Measurements from ENCODE around the gene LCN12.
"Not testable (repeated sequence)": the region's sequence is repeated elsewhere in the genome, so short reads cannot be mapped to it uniquely, and the experiment has no call there.

The LCN12 gene

DNA sequence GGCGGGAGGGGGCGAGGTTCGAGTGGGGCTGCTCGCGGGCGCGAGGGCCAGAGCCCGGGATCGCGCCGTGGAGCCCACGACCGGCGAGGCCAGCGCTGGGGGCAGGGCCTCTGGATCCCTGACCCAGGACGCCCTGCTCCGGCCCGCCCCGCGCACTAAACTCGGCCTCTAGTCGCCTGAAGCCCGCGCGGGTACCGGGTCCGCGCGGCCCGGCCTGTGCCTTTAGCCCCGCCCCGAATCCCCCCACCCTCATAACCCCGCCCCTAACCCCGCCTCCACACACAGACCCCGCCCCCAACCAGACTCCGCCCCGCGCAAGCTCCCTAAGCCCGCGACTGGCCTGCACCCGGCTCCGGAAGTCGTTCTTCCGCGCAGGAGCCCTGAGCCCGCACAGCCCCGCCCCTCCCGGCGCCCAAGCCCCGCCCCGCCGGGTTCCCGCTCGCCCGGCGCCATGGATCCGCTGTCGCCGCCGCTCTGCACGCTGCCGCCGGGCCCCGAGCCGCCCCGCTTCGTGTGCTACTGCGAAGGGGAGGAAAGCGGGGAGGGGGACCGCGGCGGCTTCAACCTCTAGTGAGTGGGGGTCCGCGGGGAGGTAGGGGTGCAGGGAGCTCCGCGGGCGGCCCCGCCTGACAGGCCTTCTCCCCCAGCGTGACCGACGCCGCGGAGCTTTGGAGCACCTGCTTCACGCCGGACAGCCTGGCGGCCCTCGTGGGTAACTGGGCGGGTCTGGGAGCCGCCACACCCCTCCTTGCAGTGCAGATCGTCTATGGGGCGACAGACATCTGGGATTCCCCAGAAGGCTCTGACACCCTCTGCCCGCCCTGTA lies 40.1 kb downstream of the LCN12 start, which contains the start of gene PAXX:
TSS of gene PAXX (plus strand) at position 430 of the 826 bp plus-strand sequence. CDS start at position 452, 22 bp downstream.
- peak; percentile 99 for DNase-seq (ENCODE audit: low spot score)

DNA sequence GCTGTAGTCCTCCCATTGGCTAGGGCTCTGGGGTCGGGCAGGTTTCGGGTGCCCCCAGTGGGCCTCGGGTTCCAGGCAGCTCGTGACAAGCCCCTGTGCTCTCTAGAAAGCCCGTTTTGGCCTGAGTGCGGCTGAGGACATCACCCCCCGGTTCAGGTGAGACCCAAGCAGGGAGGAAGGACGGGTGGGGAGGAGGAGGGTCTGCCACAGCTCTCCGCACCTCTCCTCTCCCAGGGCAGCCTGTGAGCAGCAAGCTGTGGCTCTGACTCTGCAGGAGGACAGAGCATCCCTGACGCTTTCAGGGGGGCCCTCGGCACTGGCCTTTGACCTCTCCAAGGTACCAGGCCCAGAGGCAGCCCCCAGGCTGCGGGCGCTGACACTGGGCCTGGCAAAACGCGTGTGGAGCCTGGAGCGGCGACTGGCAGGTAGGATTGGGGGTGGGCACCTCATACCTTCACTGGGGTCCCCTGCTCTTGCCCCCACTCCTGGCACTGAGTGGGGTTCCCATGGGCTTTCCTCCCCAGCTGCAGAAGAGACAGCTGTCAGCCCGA lies 40.8 kb downstream of the LCN12 start:
- DNase-seq (ENCODE audit: low spot score): no peak

- DNase-seq (ENCODE audit: low spot score): no peak
These were observed 42.3 kb downstream of the LCN12 start for GRCh38 chr9:136994180-136994887.

GRCh38 chr9:136994888-136995230 lies 42.8 kb downstream of the LCN12 start:
- no peak for DNase-seq (ENCODE audit: low spot score)

GRCh38 chr9:136995362-136995761 lies 43.3 kb downstream of the LCN12 start:
- peak; percentile 31 for DNase-seq (ENCODE audit: low spot score)

- DNase-seq (ENCODE audit: low spot score): peak; percentile 74
These were observed 43.8 kb downstream of the LCN12 start for GRCh38 chr9:136995772-136996311.

DNA sequence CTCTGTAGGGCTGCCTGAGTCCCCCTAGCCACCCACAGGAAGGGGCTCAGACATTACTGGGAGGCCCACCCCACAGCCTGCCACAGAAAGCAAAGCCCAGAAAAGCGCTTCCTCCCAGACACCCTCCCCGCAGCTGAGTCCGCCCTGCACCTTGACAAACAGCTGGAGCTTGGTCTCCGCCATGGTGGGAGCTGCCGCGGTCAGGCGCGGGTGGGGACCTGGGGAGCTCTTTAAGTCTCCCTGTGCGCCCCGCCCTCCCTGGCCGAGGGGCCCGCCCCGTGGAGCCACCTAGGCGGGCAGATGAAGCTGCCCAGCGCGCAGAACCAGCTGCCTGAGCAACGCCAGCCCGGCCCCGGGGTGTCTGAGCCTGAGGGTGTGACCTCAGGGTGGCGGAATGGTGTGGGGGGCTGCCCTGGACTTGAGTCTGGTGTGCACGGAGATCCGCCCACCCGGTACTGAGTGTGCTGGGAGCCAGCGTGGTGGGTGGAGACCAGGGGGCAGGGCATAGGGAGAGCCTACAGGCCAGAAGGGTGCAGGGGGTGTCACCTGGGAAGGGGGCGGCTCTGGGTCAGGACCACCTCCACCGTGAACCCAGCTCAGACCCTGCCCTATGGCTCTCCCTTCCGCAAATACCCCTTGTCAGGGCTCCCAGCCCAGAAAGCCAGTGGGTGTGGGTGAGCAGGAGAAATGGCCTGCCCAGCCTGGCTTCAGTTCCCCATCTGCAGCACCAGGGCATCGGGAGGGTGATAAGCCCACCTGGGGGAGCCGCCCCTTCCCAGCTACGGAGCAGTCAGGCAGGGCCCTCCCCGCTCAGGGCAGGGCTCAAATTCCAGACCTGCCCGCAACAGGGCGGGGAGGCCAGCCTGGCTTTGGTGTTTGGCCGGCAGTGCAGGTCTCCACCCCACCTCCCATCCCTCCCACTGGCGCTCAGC lies 44.6 kb downstream of the LCN12 start, which contains the start of gene CLIC3:
TSS of gene CLIC3 (minus strand) at position 208 of the 932 bp plus-strand sequence. CDS start at position 183, 25 bp downstream.
- peak; percentile 64 for DNase-seq (ENCODE audit: low spot score)

DNA sequence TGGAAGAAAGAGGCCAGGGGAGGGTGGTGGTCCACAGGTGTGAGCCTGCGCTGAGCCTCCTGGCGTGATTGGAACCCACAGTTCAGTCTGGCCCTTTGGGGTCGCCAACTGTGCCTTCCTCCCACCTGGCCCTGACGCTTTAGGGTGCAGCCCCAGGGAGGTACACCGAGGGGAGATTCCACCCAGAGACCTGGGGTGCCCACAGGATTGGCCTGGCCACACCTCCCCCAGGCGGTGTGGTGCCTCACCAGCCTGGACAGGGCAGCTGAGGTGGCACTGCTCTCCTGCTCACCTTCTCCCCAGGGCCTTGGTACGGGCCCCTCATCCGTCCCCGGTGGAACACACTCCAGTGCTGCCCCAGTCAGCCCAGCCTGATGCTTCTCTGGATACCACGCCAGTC lies 45.3 kb downstream of the LCN12 start:
- no peak for DNase-seq (ENCODE audit: low spot score)

GRCh38 chr9:136997830-136998234 lies 45.8 kb downstream of the LCN12 start:
- DNase-seq (ENCODE audit: low spot score): no peak

DNA sequence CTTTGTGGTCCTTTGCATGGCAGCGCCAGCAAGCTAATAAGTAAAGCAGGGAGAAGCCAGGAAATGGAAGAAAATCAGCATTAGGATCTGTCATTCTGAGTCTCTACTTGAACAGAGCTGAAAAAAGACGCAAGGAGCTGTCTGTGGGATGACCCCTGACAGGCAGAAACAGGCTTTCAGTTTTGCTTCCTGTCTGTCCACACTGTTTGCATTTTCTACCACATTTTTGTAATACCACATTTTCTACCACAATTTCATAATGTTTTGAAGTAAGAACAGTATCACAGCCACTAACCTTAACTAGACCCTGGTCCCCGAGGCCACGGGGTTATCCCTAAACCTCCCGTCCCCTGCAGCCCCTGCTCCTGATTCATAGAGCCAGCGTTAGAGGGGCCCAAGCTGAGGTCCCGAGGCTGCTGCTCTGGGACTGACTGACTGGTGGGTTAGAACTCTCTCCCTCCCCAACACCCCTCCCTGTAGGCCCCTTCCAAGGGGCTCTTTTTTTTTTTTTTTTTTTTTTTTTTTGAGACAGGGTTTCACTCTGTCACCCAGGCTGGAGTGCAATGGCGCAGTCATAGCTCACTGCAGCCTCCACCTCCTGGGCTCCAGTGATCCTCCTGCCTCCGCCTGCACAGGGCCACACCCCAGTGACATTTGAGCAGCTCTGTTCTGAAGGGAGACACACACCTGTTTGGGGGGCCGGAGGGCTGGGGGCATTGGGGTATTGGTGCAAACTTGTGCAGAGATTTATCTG lies 48.3 kb downstream of the LCN12 start:
- peak; percentile 85 for DNase-seq (ENCODE audit: low spot score)

DNA sequence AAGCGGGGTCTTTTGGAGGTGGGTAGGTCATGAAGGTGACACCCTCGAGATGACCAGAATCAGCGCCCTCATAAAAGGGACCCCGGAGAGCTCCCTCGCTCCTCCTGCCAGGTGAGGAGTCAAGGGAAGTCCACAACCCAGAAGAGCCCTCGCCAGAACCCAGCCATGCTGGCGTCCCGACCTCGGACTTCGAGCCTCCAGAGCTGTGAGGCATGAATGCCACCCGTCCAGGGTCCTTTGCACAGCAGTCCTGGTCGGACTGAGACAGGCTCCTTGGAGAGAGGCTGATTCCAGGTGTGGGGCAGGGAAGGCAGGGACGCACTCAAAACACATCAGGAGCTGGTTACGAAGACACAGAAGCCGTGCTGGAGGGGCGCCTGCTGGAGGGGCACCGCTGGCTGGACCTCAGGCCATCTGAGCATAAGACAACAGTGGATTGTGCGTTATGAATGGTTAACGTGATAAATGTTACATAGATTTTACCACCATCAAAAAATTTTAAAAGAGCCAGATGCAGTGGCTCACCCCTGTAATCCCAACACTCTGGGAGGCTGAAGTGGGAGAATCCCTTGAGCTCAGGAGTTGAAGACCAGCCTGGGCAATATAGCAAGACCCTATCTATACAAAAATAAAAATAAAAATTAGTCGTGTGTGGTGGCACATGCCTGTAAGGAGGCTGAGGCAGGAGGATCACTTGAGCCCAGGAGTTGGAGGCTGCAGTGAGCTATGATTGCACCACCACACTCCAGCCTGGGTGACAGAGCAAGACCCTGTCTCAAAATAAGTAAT lies 50.0 kb downstream of the LCN12 start:
- no peak for DNase-seq (ENCODE audit: low spot score)

DNA sequence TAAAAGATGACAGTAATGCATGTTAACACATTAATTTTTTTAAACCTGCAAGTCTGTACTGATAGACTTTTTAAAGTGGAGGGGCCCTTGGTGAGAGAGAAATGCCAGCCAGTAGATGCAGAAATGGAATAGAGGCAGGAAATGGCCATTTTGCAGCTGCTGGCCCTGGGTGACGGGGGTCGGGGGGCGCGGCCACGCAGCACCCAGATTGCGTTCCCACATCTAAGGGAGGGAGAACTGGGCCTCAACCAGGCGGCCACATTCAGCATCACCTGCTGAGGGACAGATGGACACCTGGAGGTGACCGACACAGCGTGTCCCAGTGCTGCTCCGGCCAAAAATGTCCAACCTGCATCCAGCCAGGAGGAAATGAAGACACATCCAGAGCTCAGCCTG lies 50.6 kb downstream of the LCN12 start:
- DNase-seq (ENCODE audit: low spot score): no peak

DNA sequence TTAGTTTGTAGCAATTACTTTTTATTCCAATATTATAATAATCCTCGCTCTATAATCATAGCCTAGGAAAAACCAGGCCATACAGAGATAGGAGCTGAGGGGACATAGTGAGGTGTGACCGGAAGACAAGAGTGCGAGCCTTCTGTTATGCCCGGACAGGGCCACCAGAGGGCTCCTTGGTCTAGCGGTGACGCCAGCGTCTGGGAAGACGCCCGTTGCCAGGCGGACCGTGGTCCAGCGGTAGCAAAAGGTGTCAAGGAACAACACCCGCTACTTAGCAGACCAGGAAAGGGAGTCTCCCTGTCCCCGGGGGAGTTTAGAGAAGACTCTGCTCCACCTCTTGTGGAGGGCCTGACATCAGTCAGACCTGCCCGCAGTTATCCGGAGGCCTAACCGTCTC lies 52.2 kb downstream of the LCN12 start:
- DNase-seq (ENCODE audit: low spot score): not testable (repeated sequence)

Data from GM03348 (cell line).